Epidermal melanocyte (primary cell): Measurements from ENCODE around the gene AFF1.
"Not testable (repeated sequence)": the region's sequence is repeated elsewhere in the genome, so short reads cannot be mapped to it uniquely, and the experiment has no call there.

Experiments used
- DNase-seq: peaks from one replicate; pipeline ENCODE4 v3.0.0; 2011; ENCODE audit warnings: low spot score; ENCODE audit not compliant: insufficient read length

AFF1 gene

DNA sequence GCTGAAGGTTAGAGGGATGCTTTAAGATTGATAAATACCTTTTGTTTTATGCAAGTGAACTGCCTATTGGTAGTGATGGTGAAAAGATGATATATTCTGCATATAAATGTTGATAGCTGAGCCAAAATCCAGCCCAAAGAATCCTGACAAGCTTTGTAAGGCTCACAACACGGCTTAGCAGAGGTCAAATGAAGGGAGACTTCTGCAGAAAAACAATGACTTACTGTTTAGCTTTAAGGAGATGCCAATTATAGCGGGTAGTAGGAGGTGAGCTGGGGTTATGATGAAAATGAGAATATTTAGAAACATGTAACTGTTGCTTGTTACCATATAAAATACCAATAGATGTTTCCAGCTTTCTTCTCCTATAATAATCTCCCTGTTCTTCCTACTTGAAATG is 97.1 kb downstream of the AFF1 start:
- DNase-seq = no peak

DNA sequence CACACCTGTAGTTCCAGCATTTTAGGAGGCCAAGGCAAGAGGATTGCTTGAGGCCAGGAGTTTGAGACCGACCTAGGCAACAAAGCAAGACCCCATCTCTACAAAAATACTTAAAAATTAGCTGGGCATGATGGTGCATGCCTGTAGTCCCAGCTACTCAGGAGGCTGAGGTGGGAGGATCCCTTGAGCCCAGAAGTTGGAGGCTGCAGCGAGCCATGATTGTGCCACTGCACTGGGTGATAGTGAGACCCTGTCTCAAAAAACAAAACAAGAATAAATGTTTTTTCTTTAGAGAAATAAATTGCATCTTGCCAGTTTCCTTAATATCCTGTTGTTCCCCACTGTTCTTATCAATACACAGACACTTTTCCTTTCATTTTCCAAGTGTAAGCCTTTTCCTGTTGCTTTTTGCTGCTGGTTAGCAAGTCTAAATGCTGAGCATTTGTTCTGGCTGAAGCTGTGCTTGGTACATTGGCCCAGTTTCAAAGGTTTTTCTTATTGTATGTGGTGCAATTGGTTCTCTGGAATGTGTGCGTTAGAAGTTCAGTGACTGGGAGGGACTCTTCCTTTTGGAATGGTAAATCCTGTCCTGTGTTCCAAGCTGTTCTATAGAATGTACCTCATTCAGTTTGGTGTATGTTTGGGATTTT is 98.2 kb downstream of the AFF1 start:
- DNase-seq = peak; percentile 51

DNA sequence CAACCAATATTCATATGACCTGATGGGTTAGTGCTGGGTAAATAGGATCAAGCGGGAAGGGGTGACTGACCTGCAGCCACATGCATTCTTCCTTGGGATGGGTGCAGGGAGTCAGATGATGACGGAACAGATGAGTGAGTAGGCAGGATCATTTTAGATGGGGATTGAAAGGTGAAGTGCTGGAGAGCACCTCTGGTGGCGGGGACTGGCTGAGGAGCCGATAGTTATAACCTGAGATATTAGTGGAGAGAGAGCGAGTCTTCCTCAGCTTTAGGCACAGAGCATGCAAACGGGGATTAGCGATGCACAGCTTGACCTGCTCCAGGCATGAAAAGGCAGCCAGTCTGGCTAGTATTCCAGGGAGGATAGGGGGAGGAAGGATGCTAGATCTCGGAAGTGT is 99.1 kb downstream of the AFF1 start:
- no peak for DNase-seq

DNA sequence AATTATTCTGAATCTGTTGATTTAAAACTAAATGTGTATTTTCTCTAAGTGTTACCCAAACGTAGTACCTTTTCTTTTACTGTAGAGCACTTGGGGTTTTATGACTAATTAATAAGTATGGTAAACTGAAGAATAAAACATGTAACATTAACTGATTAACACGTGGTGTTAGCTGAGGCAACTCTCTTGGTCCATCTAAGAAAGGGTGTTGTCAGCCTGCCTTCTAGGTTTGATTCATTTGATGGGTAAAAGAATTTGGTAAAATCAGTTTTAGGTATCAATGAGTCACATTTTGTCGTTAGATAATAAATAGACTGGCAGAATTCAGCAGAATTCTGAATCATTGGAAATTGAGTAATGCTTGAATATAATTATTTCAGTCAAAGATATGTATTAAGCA is 99.7 kb downstream of the AFF1 start:
- DNase-seq = no peak

DNA sequence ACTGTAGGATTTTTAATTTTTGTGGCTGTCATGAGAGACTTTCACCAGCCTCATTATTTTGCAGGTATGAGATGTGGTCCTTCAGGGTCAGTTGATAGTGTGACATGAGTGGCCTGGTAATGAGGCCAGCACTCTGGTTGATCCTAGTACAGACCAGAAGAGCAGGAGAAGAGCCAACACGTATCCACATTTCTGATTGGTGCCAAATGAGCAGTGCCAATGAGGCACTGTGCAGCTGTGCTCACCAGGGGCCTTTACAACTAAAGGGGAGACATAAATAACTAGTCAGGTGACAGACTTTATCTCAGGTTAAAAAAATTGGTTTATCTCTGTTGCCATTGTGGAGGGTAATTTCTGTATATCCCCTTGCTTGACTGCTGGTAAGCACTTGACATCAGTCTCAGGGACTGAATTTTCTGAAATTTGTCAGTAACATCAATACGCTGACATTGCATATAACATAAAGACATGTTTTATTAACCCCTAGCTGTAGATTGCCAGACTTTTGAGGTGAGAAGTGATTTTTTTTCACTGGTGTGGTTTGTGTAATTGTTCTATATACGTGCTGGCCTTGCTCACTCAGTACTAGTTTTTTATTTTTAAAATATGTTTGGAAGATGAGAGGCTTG is 101.2 kb downstream of the AFF1 start:
- DNase-seq = no peak

DNA sequence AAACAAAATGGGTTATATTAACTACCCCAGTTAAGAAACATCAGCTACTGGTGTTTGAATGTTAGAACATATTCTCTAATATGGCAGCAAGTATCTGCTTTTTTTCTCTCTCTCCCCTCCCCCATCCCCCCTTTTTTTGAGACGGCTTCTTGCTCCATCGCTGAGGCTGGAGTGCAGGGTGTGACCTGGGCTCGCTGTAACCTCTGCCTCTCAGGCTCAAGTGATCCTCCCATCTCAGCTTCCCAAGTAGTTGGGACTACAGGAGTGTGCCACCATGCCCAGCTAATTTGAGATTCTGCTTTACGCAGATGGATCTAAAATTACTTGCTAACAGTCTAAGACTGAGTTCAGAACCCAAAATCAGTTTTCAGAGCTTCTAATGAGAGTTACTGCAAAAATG is 101.9 kb downstream of the AFF1 start:
- no peak for DNase-seq

DNA sequence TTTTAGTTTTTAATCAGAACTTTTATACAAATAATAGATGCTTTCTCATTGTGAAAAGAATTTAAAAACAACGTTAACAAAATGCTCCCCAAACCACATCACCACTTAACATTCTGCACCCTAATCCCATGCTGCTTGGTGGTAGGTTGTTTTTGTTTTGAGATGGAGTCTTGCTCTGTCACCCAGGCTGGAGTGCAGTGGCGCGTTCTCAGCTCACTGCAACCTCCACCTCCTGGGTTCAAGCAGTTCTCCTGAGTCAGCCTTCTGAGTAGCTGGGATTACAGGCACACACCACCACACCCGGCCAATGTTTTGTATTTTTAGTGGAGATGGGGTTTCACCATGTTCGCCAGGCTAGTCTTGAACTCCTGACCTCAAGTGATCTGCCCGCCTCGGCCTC is 102.4 kb downstream of the AFF1 start:
- not testable (repeated sequence) for DNase-seq

DNA sequence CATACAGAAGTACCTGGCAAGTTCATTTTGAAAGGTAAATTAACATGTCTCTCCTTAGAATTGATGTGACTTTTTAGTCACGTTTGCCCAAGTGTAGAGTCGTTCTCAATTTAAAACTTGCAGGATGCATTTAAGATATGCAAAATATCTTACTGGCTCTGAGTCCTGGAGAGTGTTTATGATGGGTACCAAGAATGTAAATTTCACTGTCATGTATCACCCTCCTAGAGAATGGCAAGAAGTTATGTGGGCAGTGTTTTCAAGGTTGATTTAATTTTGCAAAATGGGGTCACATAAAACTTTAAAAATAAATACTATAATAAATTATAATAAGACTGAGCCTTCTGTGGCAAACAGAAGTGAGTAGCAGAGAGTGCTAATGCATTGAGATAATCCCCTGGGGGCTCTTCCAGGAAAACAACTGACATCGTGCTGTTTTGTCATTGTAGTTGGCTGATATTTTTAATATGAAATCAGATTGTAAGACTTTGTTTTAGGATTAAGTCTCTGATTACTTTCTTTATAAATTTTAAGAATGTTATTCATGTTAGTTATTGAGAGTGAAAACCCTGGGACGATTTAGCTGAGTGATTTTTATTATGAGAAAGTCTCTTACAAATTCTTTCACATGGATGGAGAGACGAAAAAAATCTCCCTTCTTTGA is 103.0 kb downstream of the AFF1 start:
- no peak for DNase-seq

DNA sequence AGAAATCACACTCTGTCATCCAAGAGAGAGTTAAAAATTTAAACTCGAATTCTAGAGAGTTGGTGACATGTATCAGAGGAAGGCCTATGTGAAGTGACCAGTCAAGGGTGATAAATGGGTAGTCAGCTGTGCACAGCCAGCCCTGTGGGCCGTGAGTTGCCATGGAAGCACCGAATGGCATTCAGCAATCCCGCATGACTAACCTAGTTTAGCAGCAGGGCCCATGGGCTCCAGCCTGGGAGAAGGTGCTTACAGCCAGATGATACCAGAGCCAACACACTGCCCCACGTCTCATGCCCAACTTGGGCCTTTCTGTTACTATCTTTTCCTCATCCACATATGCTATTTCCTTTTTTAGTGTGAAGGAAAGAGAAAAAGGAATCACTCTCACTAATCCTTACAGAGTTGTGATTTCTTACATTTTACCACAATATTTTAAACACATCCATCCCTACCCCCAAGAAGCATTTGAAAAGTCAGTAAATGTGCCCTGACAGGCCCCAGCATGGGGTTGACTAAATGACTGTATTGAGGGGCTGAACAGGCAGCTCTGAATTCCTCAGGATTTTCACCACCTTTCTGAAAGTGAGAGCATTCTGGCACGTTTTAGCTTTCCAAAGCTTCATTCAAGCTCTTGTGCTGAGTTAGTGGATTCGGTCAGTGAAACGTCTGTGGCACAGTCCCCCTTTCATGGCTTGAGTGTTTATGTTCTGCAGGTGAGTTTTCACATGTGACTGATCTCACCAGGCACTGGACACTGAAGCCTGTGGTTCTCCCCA is 104.2 kb downstream of the AFF1 start:
- no peak for DNase-seq

DNA sequence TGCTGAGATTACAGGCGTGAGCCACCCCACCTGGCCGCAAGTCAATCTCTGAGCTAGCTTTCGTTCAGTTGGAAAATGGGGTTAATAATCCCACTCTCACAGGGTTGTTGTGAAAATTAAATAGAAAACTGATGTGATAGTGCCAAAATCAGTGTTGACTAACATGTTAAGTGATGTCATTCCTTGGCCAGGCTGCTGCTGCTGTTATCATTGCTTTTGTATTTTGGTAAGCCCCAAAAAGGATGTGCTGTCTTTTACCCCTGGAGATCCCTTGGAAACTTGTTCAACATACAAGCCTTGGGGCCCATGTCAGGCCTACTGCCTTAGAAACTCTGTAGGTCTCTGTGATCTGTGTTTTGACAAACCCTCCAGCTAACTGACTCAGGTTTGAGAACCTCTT is 106.3 kb downstream of the AFF1 start:
- DNase-seq = no peak

DNA sequence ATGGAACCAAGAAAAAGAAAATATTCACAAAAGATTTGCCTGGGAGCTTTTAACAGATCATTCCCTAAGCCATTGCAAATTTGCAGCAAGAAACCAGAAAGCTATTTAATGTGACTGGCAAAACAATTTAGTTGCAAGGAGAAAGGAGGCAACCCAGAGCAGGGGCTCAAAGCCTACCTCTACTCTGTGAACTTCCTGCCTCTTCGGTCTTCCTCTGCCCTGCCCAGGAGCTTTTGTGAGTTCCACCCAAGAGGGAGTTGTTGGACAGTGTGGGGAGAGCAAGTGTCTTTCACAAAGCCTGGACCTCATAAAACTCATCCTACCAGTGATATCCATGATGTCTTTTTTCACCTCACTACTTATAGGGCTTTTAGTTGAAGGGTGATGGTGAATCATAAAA is 107.4 kb downstream of the AFF1 start:
- no peak for DNase-seq

DNA sequence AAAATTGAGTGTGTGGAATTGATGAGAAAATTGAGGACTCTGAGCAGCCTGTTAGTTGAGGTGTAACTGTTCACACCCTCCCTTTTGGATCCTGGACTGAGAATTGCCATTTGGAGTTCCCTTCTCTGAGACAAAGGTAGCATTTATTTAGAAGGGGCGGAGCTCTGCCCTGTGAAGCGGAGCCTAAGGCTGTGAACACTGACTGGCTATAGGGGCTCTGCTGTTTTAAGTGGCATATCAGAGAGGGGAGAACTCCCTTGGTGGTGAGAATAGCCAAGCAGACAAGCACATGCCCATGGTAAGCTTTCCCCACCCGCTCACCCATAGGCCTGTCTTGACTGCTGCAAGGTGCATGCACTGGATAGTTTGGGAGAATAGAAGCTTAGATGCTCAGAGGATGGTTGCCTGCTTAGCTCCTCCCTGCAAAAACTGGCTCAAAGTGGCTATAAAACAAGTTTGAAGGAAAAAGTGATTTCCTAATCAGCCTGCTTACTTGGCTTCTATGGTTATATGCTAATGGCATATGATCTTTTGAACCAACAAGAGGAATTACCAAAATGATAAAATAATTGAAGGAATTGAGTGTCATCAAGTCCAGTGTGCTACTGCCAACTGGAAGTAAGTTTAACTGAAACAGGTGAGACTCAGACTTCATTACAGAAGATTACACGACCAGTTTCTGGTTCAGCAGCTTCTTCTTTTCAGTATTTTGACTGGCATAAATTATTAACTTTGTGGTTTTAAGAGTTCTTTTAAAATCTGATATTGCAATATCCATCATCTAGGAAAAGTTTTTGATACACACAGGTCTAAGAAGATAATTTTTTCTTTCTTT is 108.4 kb downstream of the AFF1 start:
- DNase-seq = peak; percentile 50

DNA sequence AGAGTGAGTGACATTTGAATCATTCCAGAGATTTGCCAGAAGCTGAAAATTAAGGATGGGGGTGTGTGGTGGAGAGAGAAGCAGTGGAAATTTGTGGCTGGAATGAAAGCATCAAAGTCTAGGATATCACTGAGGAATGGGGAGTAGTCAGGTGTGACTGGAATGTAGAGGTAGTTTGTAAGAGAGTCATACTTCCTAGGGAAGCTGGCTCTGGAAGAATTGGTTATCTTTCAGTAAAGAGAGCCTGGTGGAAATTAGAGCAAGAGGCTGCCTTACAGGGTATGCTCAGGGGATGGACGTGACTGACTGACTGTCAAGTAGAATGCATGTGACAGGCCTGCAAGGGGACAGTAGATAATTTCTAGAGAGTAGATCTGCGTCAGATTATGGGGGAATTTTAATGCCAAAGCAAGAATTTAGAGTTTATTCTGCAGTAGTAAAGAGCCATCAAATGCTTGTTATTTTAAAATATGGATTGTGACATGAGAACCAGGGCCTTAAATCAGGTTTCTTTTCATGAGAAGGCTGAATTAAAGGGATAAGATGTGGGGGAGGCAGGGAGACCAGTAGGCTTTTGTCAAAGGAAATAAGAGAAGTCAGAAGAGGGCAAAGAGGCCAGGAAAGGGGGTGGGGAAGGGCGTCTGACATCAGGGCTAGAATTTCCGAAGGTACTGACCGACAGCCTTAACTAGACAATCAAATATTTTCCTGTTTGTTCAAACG is 109.9 kb downstream of the AFF1 start:
- DNase-seq = no peak

DNA sequence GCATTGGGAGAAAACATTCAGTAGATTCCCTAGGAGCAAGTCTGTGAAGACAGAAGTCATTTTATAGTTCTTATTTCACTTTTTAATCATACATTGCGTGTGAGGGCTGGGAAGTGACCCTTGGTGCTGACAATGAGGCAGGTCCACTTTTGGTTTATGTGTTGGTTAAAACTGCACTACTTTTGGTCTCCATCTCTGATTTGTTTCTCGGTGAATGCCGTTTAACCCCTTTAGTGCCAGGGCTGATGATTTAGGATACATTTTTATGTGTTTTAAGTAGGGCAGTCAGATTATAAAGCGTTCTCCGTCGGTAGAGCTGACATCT is 110.4 kb downstream of the AFF1 start:
- DNase-seq = no peak

DNA sequence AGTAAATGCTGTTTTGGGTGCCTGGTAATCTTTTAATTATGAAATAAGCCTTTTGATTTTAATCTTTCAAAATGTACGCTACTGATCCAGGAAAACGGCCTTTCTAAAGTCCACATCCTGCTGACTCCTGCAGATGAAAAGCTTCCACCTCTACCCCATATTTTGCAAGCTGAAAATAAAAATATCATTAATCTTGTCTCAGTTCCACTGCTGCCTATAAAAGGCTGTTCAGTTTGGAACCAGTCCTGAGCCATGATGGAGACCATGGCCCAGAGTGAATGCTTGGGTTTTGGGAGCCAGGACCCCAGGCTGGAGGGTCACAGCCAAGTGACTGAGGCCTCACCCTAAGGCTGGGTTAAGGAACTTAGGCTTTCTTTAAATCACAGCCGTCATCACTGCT is 110.8 kb downstream of the AFF1 start:
- no peak for DNase-seq

DNA sequence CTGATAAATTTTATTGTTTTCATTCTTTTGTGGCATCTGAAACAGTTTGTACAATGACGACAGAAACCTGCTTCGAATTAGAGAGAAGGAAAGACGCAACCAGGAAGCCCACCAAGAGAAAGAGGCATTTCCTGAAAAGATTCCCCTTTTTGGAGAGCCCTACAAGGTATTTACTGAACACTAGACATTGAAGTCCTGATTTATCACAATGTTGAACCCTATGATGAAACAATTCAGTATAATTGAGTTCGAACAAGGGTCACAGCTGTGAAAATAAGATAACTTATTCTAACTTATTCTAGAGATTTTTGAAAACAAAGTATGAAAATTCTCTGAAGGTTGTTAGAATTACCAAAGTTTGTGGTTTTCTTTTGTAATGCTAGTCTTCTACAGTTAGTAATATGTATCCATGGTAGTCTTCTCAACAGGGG is 111.3 kb downstream of the AFF1 start:
- DNase-seq = no peak

DNA sequence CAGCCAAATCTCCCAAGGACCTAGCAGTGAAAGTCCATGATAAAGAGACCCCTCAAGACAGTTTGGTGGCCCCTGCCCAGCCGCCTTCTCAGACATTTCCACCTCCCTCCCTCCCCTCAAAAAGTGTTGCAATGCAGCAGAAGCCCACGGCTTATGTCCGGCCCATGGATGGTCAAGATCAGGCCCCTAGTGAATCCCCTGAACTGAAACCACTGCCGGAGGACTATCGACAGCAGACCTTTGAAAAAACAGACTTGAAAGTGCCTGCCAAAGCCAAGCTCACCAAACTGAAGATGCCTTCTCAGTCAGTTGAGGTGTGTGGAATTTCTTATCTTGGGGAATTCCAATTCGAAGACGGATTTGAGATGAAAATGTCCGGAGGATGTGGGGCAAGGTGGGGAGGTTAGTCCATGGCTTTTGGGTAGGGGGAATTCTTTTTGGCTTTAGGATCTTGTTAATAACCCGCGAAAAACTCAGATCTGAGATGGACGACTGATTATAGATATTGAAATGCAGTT is 112.5 kb downstream of the AFF1 start:
- no peak for DNase-seq

DNA sequence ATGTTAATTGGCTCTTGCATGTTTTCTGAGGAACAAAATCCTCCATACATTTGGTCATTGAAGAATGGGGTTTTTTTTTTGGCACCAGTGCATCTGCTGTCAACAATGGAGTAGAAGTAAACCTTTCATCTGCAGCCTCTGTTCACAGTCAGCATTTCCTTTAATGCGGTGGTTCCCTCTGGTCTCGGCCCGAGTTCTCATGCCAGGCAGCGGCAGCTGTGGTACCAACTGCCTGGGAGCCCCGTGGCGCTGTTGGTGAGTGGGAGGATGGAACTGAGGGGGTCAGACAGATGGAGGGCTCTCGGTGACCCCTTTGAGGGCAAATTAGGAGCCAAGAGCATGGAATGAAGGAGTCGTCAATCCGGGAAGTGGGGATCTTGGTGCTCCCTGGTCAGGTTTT is 114.7 kb downstream of the AFF1 start:
- DNase-seq = no peak

DNA sequence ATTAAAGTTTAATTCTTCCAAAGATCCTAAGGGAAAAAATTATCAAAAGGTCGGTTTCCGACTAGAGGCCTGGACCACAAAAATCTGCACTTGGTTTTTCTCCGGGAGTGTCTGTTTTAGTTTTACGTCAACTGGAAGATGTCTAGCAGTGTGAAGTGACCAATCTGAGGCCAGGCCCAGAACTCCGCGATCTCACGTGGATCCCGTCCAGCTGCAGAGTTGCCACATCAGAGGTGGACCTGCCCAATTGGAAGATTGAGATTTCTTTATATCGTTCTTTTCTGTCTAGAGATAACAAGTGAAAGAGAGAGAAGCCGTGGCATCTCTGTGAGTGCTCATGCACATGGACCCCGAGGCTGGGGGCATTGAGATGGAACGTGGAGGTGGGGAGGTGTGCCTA is 115.8 kb downstream of the AFF1 start:
- no peak for DNase-seq

DNA sequence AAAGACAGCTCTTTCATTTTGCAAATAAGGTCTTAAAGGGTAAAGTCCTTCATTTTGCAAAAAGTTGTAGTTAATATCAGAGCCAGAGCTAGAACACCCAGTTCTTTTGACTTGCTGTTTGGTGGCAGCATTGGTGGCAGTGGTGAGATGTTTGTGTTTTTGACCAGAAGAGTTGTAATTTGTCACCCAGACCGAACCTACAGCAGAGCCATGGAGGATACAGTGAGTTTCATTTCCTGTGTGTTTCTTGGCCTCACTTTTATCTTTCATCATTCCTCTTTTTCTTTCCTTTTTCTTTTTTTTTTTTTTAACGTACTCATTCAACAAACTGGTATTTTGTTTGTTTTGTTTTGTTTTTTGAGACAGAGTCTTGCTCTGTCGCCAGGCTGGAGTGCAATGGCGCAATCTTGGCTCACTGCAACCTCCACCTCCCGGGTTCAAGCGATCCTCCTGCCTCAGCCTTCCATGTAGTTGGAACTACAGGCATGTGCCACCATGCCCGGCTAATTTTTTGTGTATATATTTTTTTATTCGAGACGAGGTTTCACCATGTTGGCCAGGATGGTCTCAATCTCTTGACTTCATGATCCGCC is 116.4 kb downstream of the AFF1 start:
- no peak for DNase-seq
